Gastroesophageal sphincter (tissue), 4 donors: ENCODE measurements around the gene MYZAP. TPM values are rescaled to one million over a fixed set of nuclear protein-coding genes. Genes with fewer than 3 reads are reported as not detected.

ENCODE experiments used
- ATAC-seq: fragments of 150-250 bp; one replicate; pipeline ENCODE4 v1.9.1; 2016; ENCODE audit warnings: mild to moderate bottlenecking, moderate library complexity
- H3K27ac ChIP-seq, 4 donors: fragments of 200-600 bp; sonication (generic) in 3 of 4; 1 replicate in 3 of 4; 2 replicates in 1 of 4; pipeline ENCODE4 v1.5.1; 2016 to 2019
- H3K27me3 ChIP-seq: fragments of 200-600 bp; sonication (generic); one replicate; pipeline ENCODE4 v1.5.1; 2019
- H3K36me3 ChIP-seq, 2 donors: fragments of 200-600 bp; sonication (generic); one replicate each; pipeline ENCODE4 v1.5.1; 2019; ENCODE audit warnings: control low read depth in 1 of 2
- H3K4me1 ChIP-seq, 3 donors: fragments of 200-600 bp; sonication (generic); 1 replicate in 2 of 3; 2 replicates in 1 of 3; pipeline ENCODE4 v1.5.1; 2016 to 2019; ENCODE audit warnings: control low read depth in 2 of 3
- H3K4me3 ChIP-seq, 2 donors: fragments of 200-600 bp; sonication (generic); one replicate each; pipeline ENCODE4 v1.5.1; 2019; ENCODE audit warnings: mild to moderate bottlenecking in 1 of 2, moderate library complexity in 1 of 2
- H3K9me3 ChIP-seq, 3 donors: fragments of 200-600 bp; sonication (generic); one replicate each; pipeline ENCODE4 v1.5.1; 2017 to 2019; ENCODE audit warnings: control low read depth in 2 of 3
- EP300 ChIP-seq: sonication (generic); formaldehyde crosslinking; IDR thresholded peaks from one replicate; pipeline ENCODE4 v1.6.1; 2017; ENCODE audit warnings: antibody characterized with exemption, mild to moderate bottlenecking
- POLR2A ChIP-seq, 2 donors: fragments of 450-650 bp; IDR thresholded peaks; one replicate each; pipeline ENCODE4 v1.6.1; 2017; ENCODE audit warnings: antibody characterized with exemption in 2 of 2, mild to moderate bottlenecking in 2 of 2, moderate library complexity in 1 of 2
- POLR2AphosphoS5 ChIP-seq: sonication (generic); formaldehyde crosslinking; IDR thresholded peaks from one replicate; pipeline ENCODE4 v1.6.1; 2017; ENCODE audit warnings: antibody characterized with exemption
- WGBS, 2 donors: methylation state at CpG; one replicate each; pipeline ENCODE4 v1.1.5; 2018; ENCODE audit warnings: low coverage in 1 of 2; 5-methylcytosine and 5-hydroxymethylcytosine counted together
- total RNA-seq, 4 donors: library from RNA; depleted of rRNA; stranded (reverse); fragments of >200 nt; gene quantifications; one replicate each; pipeline ENCODE4 v1.1.0, GENCODE V29; 2016
- TF ChIP-seq, protein P1 (sequence below), 4 experiments: fragments of 200-600 bp in 2 of 4; fragments of 450-650 bp in 2 of 4; sonication (generic) in 1 of 4; IDR thresholded peaks; one replicate each; pipeline ENCODE4 v1.5.1; 2017 to 2019; ENCODE audit warnings: antibody characterized with exemption in 4 of 4, mild to moderate bottlenecking in 2 of 4, moderate library complexity in 2 of 4

Gene MYZAP
- total RNA-seq, 4 donors from 2014 or later: 13.6 to 299 (median 190) TPM

DNA sequence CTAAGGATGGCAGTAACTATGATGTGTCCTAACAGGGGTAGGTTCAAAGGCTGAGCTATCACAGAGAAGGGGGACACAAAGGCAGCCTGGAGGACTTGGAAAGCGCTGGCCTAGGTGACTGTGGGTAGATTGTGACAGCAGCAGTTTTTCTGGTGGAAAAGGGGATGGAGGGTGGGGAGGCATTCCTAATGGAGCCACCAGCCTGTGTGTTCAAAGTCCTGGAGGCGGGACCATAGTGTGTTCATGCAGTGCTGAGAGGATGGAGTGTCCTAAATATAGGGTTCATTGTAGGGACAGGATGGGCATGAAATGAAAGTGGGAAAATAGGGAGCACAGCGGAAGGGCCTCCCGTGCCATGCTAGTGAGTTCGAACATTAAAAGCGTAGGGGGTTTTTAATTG is 63.3 kb downstream of the MYZAP start:
- H3K27ac ChIP-seq: no peak overlapping the region
- no peak for TF ChIP-seq EP300
- TF ChIP-seq, protein P1, sequence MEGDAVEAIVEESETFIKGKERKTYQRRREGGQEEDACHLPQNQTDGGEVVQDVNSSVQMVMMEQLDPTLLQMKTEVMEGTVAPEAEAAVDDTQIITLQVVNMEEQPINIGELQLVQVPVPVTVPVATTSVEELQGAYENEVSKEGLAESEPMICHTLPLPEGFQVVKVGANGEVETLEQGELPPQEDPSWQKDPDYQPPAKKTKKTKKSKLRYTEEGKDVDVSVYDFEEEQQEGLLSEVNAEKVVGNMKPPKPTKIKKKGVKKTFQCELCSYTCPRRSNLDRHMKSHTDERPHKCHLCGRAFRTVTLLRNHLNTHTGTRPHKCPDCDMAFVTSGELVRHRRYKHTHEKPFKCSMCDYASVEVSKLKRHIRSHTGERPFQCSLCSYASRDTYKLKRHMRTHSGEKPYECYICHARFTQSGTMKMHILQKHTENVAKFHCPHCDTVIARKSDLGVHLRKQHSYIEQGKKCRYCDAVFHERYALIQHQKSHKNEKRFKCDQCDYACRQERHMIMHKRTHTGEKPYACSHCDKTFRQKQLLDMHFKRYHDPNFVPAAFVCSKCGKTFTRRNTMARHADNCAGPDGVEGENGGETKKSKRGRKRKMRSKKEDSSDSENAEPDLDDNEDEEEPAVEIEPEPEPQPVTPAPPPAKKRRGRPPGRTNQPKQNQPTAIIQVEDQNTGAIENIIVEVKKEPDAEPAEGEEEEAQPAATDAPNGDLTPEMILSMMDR (IDR thresholded peaks at IDR 0.05): no peak
- H3K4me3 ChIP-seq: no peak overlapping the region
- no peaks in the 10 kb centered on the region for H3K4me1 ChIP-seq
- H3K9me3 ChIP-seq: no peaks in the 10 kb centered on the region
- ATAC-seq: no peak
- WGBS, 2 donors: 83 to 90% methylated on average over 4 to 6 of the region's 6 CpGs
- H3K36me3 ChIP-seq: peaks cover 0 to 16% of the 10 kb centered on the region in 2 donors
- H3K27me3 ChIP-seq: no peaks in the 10 kb centered on the region

DNA sequence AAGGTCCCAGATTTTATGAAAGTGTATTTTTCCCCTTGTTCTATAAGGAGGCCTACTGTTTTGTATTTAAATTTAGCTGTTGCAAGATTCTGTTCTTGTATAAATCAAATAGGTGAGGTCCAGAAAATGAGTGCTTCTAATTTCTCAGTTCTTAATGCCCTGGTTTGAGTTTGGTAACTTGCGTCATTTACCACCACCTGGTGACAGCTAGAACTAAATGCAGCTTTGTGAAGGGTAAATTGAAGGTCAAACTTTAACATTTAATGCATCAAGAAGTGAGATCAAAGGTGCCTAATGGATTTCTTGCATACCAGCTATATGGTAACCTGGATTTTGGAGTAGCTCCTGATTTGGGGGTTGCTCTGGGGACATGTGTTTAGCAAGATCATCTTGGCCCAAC is 64.1 kb downstream of the MYZAP start:
- WGBS, 2 donors: 88 to 95% methylated on average over 1 of the region's 1 CpG

DNA sequence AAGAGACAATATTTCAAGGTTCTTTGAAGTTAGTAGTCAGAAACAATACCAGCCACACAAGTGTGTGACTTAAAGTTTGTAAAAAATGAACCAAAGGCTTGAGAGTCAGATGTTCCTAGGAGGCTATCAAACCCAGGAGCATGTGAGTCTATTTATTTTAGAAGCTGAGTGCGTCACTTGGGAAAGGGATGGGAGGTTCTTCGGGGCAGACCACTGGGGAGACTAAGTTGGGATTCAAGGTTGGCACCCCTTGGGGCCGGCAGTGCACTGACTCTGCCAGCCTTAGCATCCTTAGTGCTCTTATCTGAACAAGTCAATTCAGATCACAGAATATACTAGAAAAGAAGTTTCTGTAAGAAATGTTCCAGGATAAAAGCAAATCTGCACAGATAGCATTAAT is 64.7 kb downstream of the MYZAP start:
- ATAC-seq: no peak
- H3K9me3 ChIP-seq: no peaks in the 10 kb centered on the region
- WGBS, 2 donors: 72 to 92% methylated on average over 2 to 3 of the region's 3 CpGs
- H3K4me1 ChIP-seq: no peaks in the 10 kb centered on the region
- no peaks in the 10 kb centered on the region for H3K27me3 ChIP-seq
- TF ChIP-seq POLR2A (IDR thresholded peaks at IDR 0.05): no peak
- TF ChIP-seq, protein P1 (IDR thresholded peaks at IDR 0.05): no peak
- no peak for TF ChIP-seq EP300
- TF ChIP-seq POLR2AphosphoS5: no peak
- peaks cover 0 to 15% of the 10 kb centered on the region in 2 donors for H3K36me3 ChIP-seq
- H3K27ac ChIP-seq: no peak overlapping the region
- no peak overlapping the region for H3K4me3 ChIP-seq

More for the DNA sequence above, 64.1 kb downstream of the MYZAP start:
- H3K27me3 ChIP-seq: no peaks in the 10 kb centered on the region
- no peak for ATAC-seq
- no peaks in the 10 kb centered on the region for H3K4me1 ChIP-seq
- H3K27ac ChIP-seq: no peak overlapping the region
- H3K9me3 ChIP-seq: no peaks in the 10 kb centered on the region
- no peak overlapping the region for H3K4me3 ChIP-seq
- TF ChIP-seq POLR2A (IDR thresholded peaks at IDR 0.05) (no peak), POLR2AphosphoS5 (no peak)
- peaks cover 0 to 16% of the 10 kb centered on the region in 2 donors for H3K36me3 ChIP-seq

DNA sequence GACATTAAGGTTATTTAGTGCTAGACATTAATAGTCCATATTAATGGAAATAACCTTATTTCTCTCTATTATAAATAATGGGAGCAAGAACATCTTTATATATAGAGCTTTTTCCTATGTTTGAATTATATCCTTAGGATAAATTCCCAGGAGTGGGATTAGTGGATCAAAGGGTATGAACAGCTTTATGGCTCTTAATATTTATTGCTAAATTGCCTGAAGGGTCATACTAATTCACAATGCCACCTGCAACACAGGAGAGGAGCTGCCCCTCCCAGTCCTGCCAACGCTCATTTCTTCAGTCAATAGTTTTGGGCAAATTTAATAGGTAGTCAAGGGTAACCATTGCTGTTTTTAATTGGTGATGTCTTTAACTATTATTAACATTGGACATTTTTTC is 65.9 kb downstream of the MYZAP start:
- TF ChIP-seq POLR2A (IDR thresholded peaks at IDR 0.05) (no peak), EP300 (no peak), POLR2AphosphoS5 (no peak)
- TF ChIP-seq, protein P1 (IDR thresholded peaks at IDR 0.05): no peak
- Histone ChIP-seq H3K36me3 (peaks cover 0 to 23% of the 10 kb centered on the region in 2 donors), H3K27me3 (no peaks in the 10 kb centered on the region), H3K4me3 (no peak overlapping the region), H3K27ac (no peak overlapping the region), H3K9me3 (no peaks in the 10 kb centered on the region), H3K4me1 (peaks cover 0 to 2% (median 0%) of the 10 kb centered on the region in 3 donors)
- WGBS, 2 donors: 88 to 100% methylated on average over 1 of the region's 1 CpG
- no peak for ATAC-seq

DNA sequence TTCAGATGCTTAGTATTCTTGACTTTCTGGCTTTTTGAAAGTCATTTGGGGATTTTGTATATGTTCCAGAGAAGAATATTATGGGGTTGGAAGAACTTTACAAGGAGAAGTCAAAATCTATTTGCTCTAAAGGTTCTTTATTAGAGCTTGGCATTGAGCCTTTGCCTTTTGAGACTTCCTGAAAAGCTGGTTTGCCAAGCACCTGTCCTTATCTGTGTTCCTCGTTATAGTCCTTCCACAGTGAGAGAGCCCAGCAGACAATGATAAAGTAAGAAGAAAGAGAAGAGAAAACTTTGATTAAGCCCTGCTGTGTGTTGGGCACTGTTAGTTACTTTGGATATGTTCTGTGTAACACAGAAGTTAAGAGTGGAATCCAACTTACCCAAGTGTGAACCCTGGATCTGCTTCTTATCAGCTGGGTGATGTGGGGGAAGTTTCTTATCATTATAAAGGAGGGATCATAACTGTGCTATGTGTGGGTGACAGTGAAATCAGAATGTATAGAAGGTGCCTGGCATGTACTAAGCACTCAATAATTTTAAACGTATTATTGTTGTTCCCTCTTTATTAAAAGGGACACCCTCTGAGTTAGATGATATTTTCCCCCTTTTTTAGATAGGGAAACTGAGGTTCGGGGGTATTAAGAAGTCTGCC is 70.5 kb downstream of the MYZAP start:
- H3K4me3 ChIP-seq: no peak overlapping the region
- TF ChIP-seq EP300 (no peak), POLR2A (IDR thresholded peaks at IDR 0.05) (no peak)
- WGBS, 2 donors: 78 to 81% methylated on average over 3 of the region's 3 CpGs
- no peaks in the 10 kb centered on the region for H3K27me3 ChIP-seq
- peaks cover 0 to 31% of the 10 kb centered on the region in 2 donors for H3K36me3 ChIP-seq
- no peak for ATAC-seq
- no peaks in the 10 kb centered on the region for H3K9me3 ChIP-seq
- H3K27ac ChIP-seq: no peak overlapping the region
- H3K4me1 ChIP-seq: peaks cover 0 to 17% (median under 1%) of the 10 kb centered on the region in 3 donors

DNA sequence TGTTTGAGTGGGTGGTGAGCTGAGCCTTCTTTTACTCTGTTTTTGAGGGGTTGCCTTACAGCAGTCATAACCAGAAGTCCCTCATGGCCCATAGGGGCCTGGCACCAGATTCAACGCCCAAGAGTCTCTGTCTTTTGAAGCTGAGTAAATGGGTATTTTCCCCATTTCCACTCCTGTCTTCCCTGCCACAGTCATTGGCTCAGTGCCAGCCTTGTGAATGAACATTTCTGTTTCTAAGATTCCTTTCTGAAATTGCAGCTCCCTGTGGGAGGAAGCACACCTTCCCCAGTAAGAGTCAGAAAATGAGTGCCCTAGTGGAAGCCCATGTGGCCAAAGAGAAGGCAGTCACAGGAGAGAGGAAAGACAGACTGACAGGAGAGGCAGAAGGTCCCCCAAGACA is 71.1 kb downstream of the MYZAP start:
- no peaks in the 10 kb centered on the region for H3K9me3 ChIP-seq
- WGBS, 2 donors: no CpG with 5 or more reads among the region's 1 CpG
- no peak overlapping the region for H3K4me3 ChIP-seq
- H3K27me3 ChIP-seq: no peaks in the 10 kb centered on the region
- peaks cover 0 to 23% (median 5%) of the 10 kb centered on the region in 3 donors for H3K4me1 ChIP-seq
- TF ChIP-seq, protein P1 (IDR thresholded peaks at IDR 0.05): no peak
- TF ChIP-seq POLR2AphosphoS5 (no peak), POLR2A (IDR thresholded peaks at IDR 0.05) (no peak), EP300 (no peak)
- H3K36me3 ChIP-seq: peaks cover 0 to 31% of the 10 kb centered on the region in 2 donors
- no peak overlapping the region for H3K27ac ChIP-seq
- ATAC-seq: no peak
